Measurements from ENCODE around the gene TPCN2.

DNA sequence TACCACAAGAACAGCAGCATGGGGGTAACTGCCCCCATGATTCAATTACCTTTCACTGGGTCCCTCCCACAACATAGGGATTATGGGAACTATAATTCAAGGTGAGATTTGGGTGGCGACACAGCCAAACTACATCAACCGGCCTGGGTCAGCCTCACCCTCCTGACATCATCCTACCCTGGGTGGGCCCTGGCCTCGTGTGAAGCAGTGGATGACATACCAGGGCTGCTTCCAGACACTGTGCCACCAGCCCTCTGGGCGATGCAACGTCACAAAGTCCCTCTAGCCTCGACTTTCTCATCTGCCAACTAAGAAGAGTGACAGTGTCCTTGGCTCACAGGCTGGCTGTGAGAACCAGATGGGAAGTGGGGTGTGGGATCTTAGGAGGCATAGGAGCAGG, 8.7 kb upstream of the TPCN2 start:
- TF ChIP-seq POLR2A (IDR thresholded peaks at IDR 0.05) (no peak), POLR2AphosphoS5 (IDR thresholded peaks at IDR 0.05) (no peak)
- TF ChIP-seq, protein P1, sequence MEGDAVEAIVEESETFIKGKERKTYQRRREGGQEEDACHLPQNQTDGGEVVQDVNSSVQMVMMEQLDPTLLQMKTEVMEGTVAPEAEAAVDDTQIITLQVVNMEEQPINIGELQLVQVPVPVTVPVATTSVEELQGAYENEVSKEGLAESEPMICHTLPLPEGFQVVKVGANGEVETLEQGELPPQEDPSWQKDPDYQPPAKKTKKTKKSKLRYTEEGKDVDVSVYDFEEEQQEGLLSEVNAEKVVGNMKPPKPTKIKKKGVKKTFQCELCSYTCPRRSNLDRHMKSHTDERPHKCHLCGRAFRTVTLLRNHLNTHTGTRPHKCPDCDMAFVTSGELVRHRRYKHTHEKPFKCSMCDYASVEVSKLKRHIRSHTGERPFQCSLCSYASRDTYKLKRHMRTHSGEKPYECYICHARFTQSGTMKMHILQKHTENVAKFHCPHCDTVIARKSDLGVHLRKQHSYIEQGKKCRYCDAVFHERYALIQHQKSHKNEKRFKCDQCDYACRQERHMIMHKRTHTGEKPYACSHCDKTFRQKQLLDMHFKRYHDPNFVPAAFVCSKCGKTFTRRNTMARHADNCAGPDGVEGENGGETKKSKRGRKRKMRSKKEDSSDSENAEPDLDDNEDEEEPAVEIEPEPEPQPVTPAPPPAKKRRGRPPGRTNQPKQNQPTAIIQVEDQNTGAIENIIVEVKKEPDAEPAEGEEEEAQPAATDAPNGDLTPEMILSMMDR (IDR thresholded peaks at IDR 0.05) = no peak
